H1 (cell line): ENCODE measurements around the gene RAP2C. TPM values are rescaled to one million over a fixed set of nuclear protein-coding genes. Genes with fewer than 3 reads are reported as not detected.

Experiments
- CTCF ChIA-PET: fragments of 300-600 bp; sonication (Branson Sonifier 250); formaldehyde crosslinking; loops from one replicate; lab custom pipeline; 2021; ENCODE audit not compliant: partially characterized antibody; lab: Charles Lee
- POLR2A ChIA-PET: fragments of 300-600 bp; sonication (Branson Sonifier 250); formaldehyde crosslinking; loops from one replicate; lab custom pipeline; 2021; ENCODE audit warnings: inconsistent platforms; ENCODE audit not compliant: partially characterized antibody; lab: Charles Lee
- DNase-seq, 2 experiments: peaks; one replicate each; pipeline versions ENCODE4 v3.0.0 to v3.0.0-alpha.2; 2010 to 2022; ENCODE audit warnings: low spot score in 2 of 2, low read depth in 1 of 2, mixed read lengths in 1 of 2
- FAIRE-seq: peaks from 2 replicates; lab custom pipeline; 2011; peaks lifted over from hg19 to GRCh38; lab: Jason Lieb, UNC
- H2AFZ ChIP-seq: 2 replicates; pipeline ENCODE4 v1.8.1; 2012; ENCODE audit warnings: low read length, inconsistent platforms
- H2AK5ac ChIP-seq: 2 replicates; pipeline ENCODE4 v1.6.1; 2013; ENCODE audit warnings: low read depth, low read length
- H2BK120ac ChIP-seq: replicated peaks from 2 replicates; pipeline ENCODE3; 2013; ENCODE audit warnings: low read depth, low read length, inconsistent platforms
- H2BK12ac ChIP-seq: 2 replicates; pipeline ENCODE4 v1.6.1; 2013; ENCODE audit warnings: low read depth, low read length
- H2BK15ac ChIP-seq: 2 replicates; pipeline ENCODE4 v1.6.1; 2013; ENCODE audit warnings: low read length
- H2BK20ac ChIP-seq: 2 replicates; pipeline ENCODE4 v1.6.1; 2013; ENCODE audit warnings: low read length
- H2BK5ac ChIP-seq: 2 replicates; pipeline ENCODE4 v1.6.1; 2013; ENCODE audit warnings: low read depth, low read length
- H3K14ac ChIP-seq: 2 replicates; pipeline ENCODE4 v1.6.1; 2013; ENCODE audit warnings: inconsistent platforms; ENCODE audit not compliant: insufficient read length
- H3K18ac ChIP-seq: 2 replicates; pipeline ENCODE4 v1.6.1; 2013; ENCODE audit warnings: low read length; ENCODE audit errors: extremely low read depth
- H3K23ac ChIP-seq: 2 replicates; pipeline ENCODE4 v1.6.1; 2013; ENCODE audit warnings: inconsistent platforms; ENCODE audit not compliant: insufficient read length
- H3K23me2 ChIP-seq: 2 replicates; pipeline ENCODE4 v1.6.1; 2013; ENCODE audit warnings: low read depth, low read length
- H3K27ac ChIP-seq: 2 replicates; pipeline ENCODE4 v1.6.1; 2011; ENCODE audit warnings: low read depth, low read length, inconsistent platforms
- H3K27me3 ChIP-seq, 4 experiments: replicated peaks in 1 of 4; 1 replicate in 1 of 4; 2 replicates in 3 of 4; pipeline versions ENCODE4 v1.6.1 to v1.8.1; 2011 to 2013; ENCODE audit warnings: low read length in 3 of 4, mild to moderate bottlenecking in 3 of 4, inconsistent platforms in 2 of 4, mixed read lengths in 2 of 4, moderate library complexity in 1 of 4; ENCODE audit not compliant: control insufficient read depth in 3 of 4, insufficient read depth in 3 of 4; ENCODE audit errors: extremely low read depth in 1 of 4
- H3K36me3 ChIP-seq, 4 experiments: 2 replicates each; pipeline versions ENCODE4 v1.6.1 to v1.8.1; 2011 to 2013; ENCODE audit warnings: mild to moderate bottlenecking in 4 of 4, low read length in 3 of 4, moderate library complexity in 2 of 4, control low read depth in 1 of 4, inconsistent platforms in 1 of 4; ENCODE audit not compliant: insufficient read depth in 4 of 4, control insufficient read depth in 2 of 4
- H3K4ac ChIP-seq: replicated peaks from 2 replicates; pipeline ENCODE3; 2013; ENCODE audit warnings: low read length, low read depth, mixed read lengths, inconsistent platforms; ENCODE audit not compliant: insufficient read length
- H3K4me1 ChIP-seq, 4 experiments: replicated peaks in 1 of 4; 1 replicate in 1 of 4; 2 replicates in 3 of 4; pipeline versions ENCODE4 v1.6.1 to v1.8.1; 2011 to 2013; ENCODE audit warnings: low read length in 3 of 4, inconsistent platforms in 2 of 4, mixed read lengths in 1 of 4; ENCODE audit not compliant: insufficient read depth in 4 of 4, control insufficient read depth in 3 of 4
- H3K4me2 ChIP-seq, 2 experiments: 2 replicates each; pipeline versions ENCODE4 v1.6.1 to v1.8.1; 2011 to 2013; ENCODE audit warnings: low read depth in 2 of 2, low read length in 2 of 2, control low read depth in 1 of 2, inconsistent platforms in 1 of 2, mild to moderate bottlenecking in 1 of 2; ENCODE audit not compliant: insufficient read depth in 1 of 2
- H3K4me3 ChIP-seq, 4 experiments: fragments of 200-600, 300-600 bp in 1 of 4; sonication (generic), shearing (Covaris generic), sonication (Bioruptor Twin) in 1 of 4; 2 replicates each; pipeline versions ENCODE4 v1.5.1 to v1.8.1; 2011 to 2016; ENCODE audit warnings: low read length in 4 of 4, low read depth in 3 of 4, control low read depth in 2 of 4, inconsistent platforms in 2 of 4, mild to moderate bottlenecking in 2 of 4, mixed read lengths in 1 of 4, moderate library complexity in 1 of 4; ENCODE audit not compliant: insufficient read depth in 2 of 4; ENCODE audit errors: extremely low read depth in 1 of 4
- H3K56ac ChIP-seq: replicated peaks from 2 replicates; pipeline ENCODE3; 2013; ENCODE audit warnings: low read depth, mild to moderate bottlenecking, mixed read lengths, low read length, inconsistent platforms; ENCODE audit not compliant: insufficient read length
- H3K79me1 ChIP-seq: 2 replicates; pipeline ENCODE4 v1.6.1; 2013; ENCODE audit warnings: low read depth, low read length, control low read depth
- H3K79me2 ChIP-seq, 2 experiments: 2 replicates each; pipeline versions ENCODE4 v1.6.1 to v1.8.1; 2012 to 2013; ENCODE audit warnings: low read length in 2 of 2, mild to moderate bottlenecking in 2 of 2, inconsistent platforms in 1 of 2; ENCODE audit not compliant: insufficient read depth in 2 of 2, control insufficient read depth in 1 of 2
- H3K9ac ChIP-seq, 4 experiments: replicated peaks in 1 of 4; 1 replicate in 1 of 4; 2 replicates in 3 of 4; pipeline versions ENCODE4 v1.6.1 to v1.8.1; 2011 to 2013; ENCODE audit warnings: low read depth in 3 of 4, low read length in 3 of 4, control low read depth in 2 of 4, mild to moderate bottlenecking in 2 of 4, moderate library complexity in 2 of 4, inconsistent platforms in 1 of 4; ENCODE audit errors: extremely low read depth in 1 of 4
- H3K9me3 ChIP-seq, 2 experiments: 2 replicates each; pipeline versions ENCODE4 v1.6.1 to v1.8.1; 2012 to 2013; ENCODE audit warnings: mild to moderate bottlenecking in 2 of 2, moderate library complexity in 2 of 2, control low read depth in 1 of 2, inconsistent platforms in 1 of 2, low read depth in 1 of 2, low read length in 1 of 2, mixed read lengths in 1 of 2; ENCODE audit not compliant: insufficient read depth in 2 of 2
- H4K20me1 ChIP-seq, 2 experiments: replicated peaks in 1 of 2; 2 replicates each; pipeline versions ENCODE3 to v1.8.1; 2011 to 2013; ENCODE audit warnings: inconsistent platforms in 2 of 2, low read length in 2 of 2, mild to moderate bottlenecking in 1 of 2; ENCODE audit not compliant: insufficient read depth in 2 of 2, control insufficient read depth in 1 of 2
- H4K5ac ChIP-seq: 2 replicates; pipeline ENCODE4 v1.6.1; 2013; ENCODE audit warnings: low read length, low read depth, mixed read lengths, inconsistent platforms; ENCODE audit not compliant: insufficient read length
- H4K8ac ChIP-seq: 2 replicates; pipeline ENCODE4 v1.8.0; 2013; ENCODE audit warnings: mild to moderate bottlenecking, moderate library complexity, low read length, inconsistent platforms; ENCODE audit not compliant: insufficient read depth; ENCODE audit errors: extremely low read depth
- H4K91ac ChIP-seq: replicated peaks from 2 replicates; pipeline ENCODE3; 2013; ENCODE audit warnings: low read length, mixed read lengths, inconsistent platforms; ENCODE audit not compliant: insufficient read length
- CBX5 ChIP-seq: fragments of 300-800, 300-1000 bp; sonication (generic); IDR thresholded peaks from 2 replicates; pipeline ENCODE4 v1.7.1; 2016; ENCODE audit warnings: antibody characterized with exemption, low read length, low read depth
- CBX8 ChIP-seq: fragments of 300-800, 300-1000 bp; sonication (generic); IDR thresholded peaks from 2 replicates; pipeline ENCODE4 v1.7.1; 2016; ENCODE audit warnings: low read depth, low read length, borderline replicate concordance
- CREB1 ChIP-seq: IDR thresholded peaks from 2 replicates; pipeline ENCODE4 v1.6.1; 2012; ENCODE audit warnings: inconsistent platforms
- FOSL1 ChIP-seq: IDR thresholded peaks from 2 replicates; pipeline ENCODE4 v1.6.1; 2011; ENCODE audit warnings: mild to moderate bottlenecking, low read depth, low read length, moderate library complexity; ENCODE audit not compliant: insufficient read depth
- HDAC2 ChIP-seq, 2 experiments: fragments of 300-600 bp in 1 of 2; sonication (generic) in 1 of 2; IDR thresholded peaks; 2 replicates each; pipeline ENCODE4 v1.6.1; 2011 to 2012; ENCODE audit warnings: low read depth in 2 of 2, low read length in 2 of 2, mild to moderate bottlenecking in 2 of 2, moderate library complexity in 2 of 2, borderline replicate concordance in 1 of 2, inconsistent platforms in 1 of 2
- HDAC6 ChIP-seq: IDR thresholded peaks from one replicate; pipeline ENCODE4 v1.7.1; 2012; ENCODE audit warnings: low read depth, mild to moderate bottlenecking, inconsistent platforms, low read length, moderate library complexity
- POLR2AphosphoS5 ChIP-seq: IDR thresholded peaks from 2 replicates; pipeline ENCODE4 v1.6.1; 2011; ENCODE audit warnings: low read depth, low read length
- RAD21 ChIP-seq, 2 experiments: IDR thresholded peaks in 1 of 2; conservative IDR thresholded peaks in 1 of 2; 2 replicates each; pipeline ENCODE4 v1.6.1; 2011; ENCODE audit warnings: low read depth in 2 of 2, low read length in 2 of 2, improper control_type of control experiment in 1 of 2, inconsistent platforms in 1 of 2, mild to moderate bottlenecking in 1 of 2, moderate library complexity in 1 of 2
- SIN3A ChIP-seq, 2 experiments: IDR thresholded peaks in 1 of 2; conservative IDR thresholded peaks in 1 of 2; 2 replicates each; pipeline ENCODE4 v1.6.1; 2011 to 2012; ENCODE audit warnings: low read length in 2 of 2, improper control_type of control experiment in 1 of 2, low read depth in 1 of 2, mild to moderate bottlenecking in 1 of 2
- TAF7 ChIP-seq: optimal IDR thresholded peaks from 2 replicates; pipeline ENCODE3; 2011; ENCODE audit warnings: low read depth, mild to moderate bottlenecking, inconsistent platforms, low read length, moderate library complexity, borderline replicate concordance
- TEAD4 ChIP-seq: IDR thresholded peaks from 2 replicates; pipeline ENCODE4 v1.6.1; 2012; ENCODE audit warnings: low read depth, low read length, inconsistent platforms, mixed read lengths
- YY1 ChIP-seq: IDR thresholded peaks from 2 replicates; pipeline ENCODE4 v1.6.1; 2011; ENCODE audit warnings: low read depth, mild to moderate bottlenecking, low read length
- WGBS, 2 experiments: shearing (Covaris generic) in 1 of 2; methylation state at CpG; one replicate each; pipeline versions ENCODE4 v1.1.6 to v1.1.7; 2013 to 2015; ENCODE audit warnings: low lambda C conversion rate in 2 of 2, mixed read lengths in 2 of 2, inconsistent platforms in 1 of 2, low coverage in 1 of 2, missing lambda C conversion rate in 1 of 2; ENCODE audit not compliant: insufficient replicate concordance in 2 of 2, insufficient coverage in 1 of 2, insufficient read length in 1 of 2; ENCODE audit errors: extremely low coverage in 1 of 2, missing lambda C conversion rate in 1 of 2; 5-methylcytosine and 5-hydroxymethylcytosine counted together
- polyA plus RNA-seq, 7 experiments: library from polyadenylated mRNA; depleted of rRNA in 3 of 7; stranded (reverse) in 5 of 7; unstranded in 2 of 7; fragments of >200 nt in 5 of 7; fragments of 200-250 nt in 2 of 7; gene quantifications; 1 replicate in 5 of 7; 2 replicates in 1 of 7; 4 replicates in 1 of 7; pipeline versions ENCODE4 v1.2.1 to v1.2.3, GENCODE V29; 2011 to 2013; ENCODE audit warnings: missing spikeins in 2 of 7, mixed read lengths in 2 of 7
- total RNA-seq: library from RNA; stranded (reverse); fragmentation: NEBNext Ultra II Directional; extraction: Animal tissue kit (Norgen Biotek cat#: 25700); gene quantifications from 2 replicates; pipeline ENCODE4 v1.2.1, GENCODE V29; 2021

RAP2C gene
- total and polyA plus RNA-seq, 2 of the 8 experiments (the other 6 are each of a cell fraction or from before 2014, with no cell fraction given), result 4.7 to 20.5 TPM

DNA sequence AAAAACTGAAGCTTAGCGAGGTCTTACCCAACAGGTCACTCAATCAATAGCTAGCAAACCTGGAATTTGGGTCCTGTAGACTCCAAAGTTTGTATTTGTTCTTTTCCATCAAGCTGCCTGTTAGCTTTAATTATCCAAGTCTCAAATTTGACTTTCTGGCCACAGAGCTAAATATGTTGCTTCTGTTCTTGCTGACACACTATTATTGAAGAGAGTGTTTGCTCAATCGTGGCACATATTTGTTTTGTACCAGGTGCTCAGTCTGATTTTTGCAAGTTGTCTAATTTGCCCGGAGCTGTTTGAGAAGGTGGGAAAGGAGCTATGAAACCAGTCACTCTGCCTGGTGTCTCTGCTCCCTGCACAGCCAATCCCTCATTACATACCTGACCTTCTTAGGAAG lies 49.7 kb downstream of the RAP2C start:
- no peaks in the 10 kb centered on the region; a peak in 1 of 8 replicates for H3K36me3 ChIP-seq
- no peak overlapping the region for H3K18ac ChIP-seq
- no peaks in the 10 kb centered on the region for H3K79me2 ChIP-seq
- H3K4me2 ChIP-seq, result no peak overlapping the region
- H3K4me1 ChIP-seq, result peaks cover 0 to 4% (median 0%) of the 10 kb centered on the region in 4 experiments; a peak in 1 of 7 replicates
- no peak overlapping the region for H2AK5ac ChIP-seq
- no peak overlapping the region for H2BK5ac ChIP-seq
- ChIA-PET POLR2A (interaction anchor here (0.8 kb wide), 1 partner anchor 26 kb away, joined by 3 read pairs; no protein-coding TSS in a partner anchor), CTCF (interaction anchor here (0.6 to 0.7 kb wide), 2 partner anchors 295 to 386 kb away, joined by 3 read pairs; no protein-coding TSS in a partner anchor)
- no peaks in the 10 kb centered on the region for H3K9me3 ChIP-seq
- H3K4me3 ChIP-seq, result no peak overlapping the region
- no peaks in the 10 kb centered on the region for H3K23me2 ChIP-seq
- H4K8ac ChIP-seq, result no peak overlapping the region
- FAIRE-seq, result no peak
- no peaks in the 10 kb centered on the region for H4K20me1 ChIP-seq
- no peak for DNase-seq
- no peak overlapping the region for H2BK20ac ChIP-seq
- H3K9ac ChIP-seq, result no peak overlapping the region
- H4K91ac ChIP-seq, result no peak overlapping the region
- H3K56ac ChIP-seq, result no peak overlapping the region
- no peak overlapping the region for H3K14ac ChIP-seq
- H4K5ac ChIP-seq, result no peak overlapping the region
- no peaks in the 10 kb centered on the region for H3K79me1 ChIP-seq
- no peak overlapping the region for H2AFZ ChIP-seq
- H3K4ac ChIP-seq, result no peak overlapping the region
- no peak overlapping the region for H3K27ac ChIP-seq
- no peak overlapping the region for H2BK120ac ChIP-seq
- no peak overlapping the region for H3K23ac ChIP-seq
- no peak overlapping the region for H2BK15ac ChIP-seq
- 80% methylated on average over 3 of the region's 3 CpGs; no CpG with 5 or more reads in 1 of the 2 experiments for WGBS, 2 experiments
- H3K27me3 ChIP-seq, result no peaks in the 10 kb centered on the region
- no peak overlapping the region for H2BK12ac ChIP-seq
- no peak for TF ChIP-seq POLR2AphosphoS5
- TF ChIP-seq CBX8, result no peak
- no peak for TF ChIP-seq TEAD4
- TF ChIP-seq TAF7, result no peak
- TF ChIP-seq CBX5, result no peak
- TF ChIP-seq FOSL1, result no peak
- no peak for TF ChIP-seq YY1
- TF ChIP-seq HDAC2 (IDR thresholded peaks at IDR 0.05; ENCODE audit: borderline replicate concordance in 1 of 2, low read depth in 2 of 2, low read length in 2 of 2), result no peak
- no peak for TF ChIP-seq HDAC6
- TF ChIP-seq RAD21 (IDR thresholded peaks at IDR 0.05 in 1 of 2, conservative IDR thresholded peaks at IDR 0.05 in 1 of 2; ENCODE audit: low read depth in 2 of 2, low read length in 2 of 2), result no peak
- TF ChIP-seq CREB1, result no peak
- no peak for TF ChIP-seq SIN3A (conservative IDR thresholded peaks at IDR 0.05 in 1 of 2, IDR thresholded peaks at IDR 0.05 in 1 of 2; ENCODE audit: low read depth in 1 of 2, low read length in 2 of 2)
